Ovary (tissue), 3 donors: Measurements from ENCODE around the gene C1orf198.

Source experiments
- CTCF ChIP-seq, 3 donors: fragments of 450-650 bp in 2 of 3; fragments of 200-600 bp in 1 of 3; IDR thresholded peaks; one replicate each; pipeline versions ENCODE4 v1.5.1 to v1.8.0; 2016 to 2022; ENCODE audit warnings: antibody characterized with exemption in 3 of 3, mild to moderate bottlenecking in 1 of 3
- EP300 ChIP-seq: sonication (generic); formaldehyde crosslinking; IDR thresholded peaks from one replicate; pipeline ENCODE4 v1.6.1; 2017; ENCODE audit warnings: antibody characterized with exemption
- POLR2A ChIP-seq: fragments of 450-650 bp; IDR thresholded peaks from one replicate; pipeline ENCODE4 v1.6.1; 2017; ENCODE audit warnings: antibody characterized with exemption, mild to moderate bottlenecking, moderate library complexity
- donor health status: DM: no; HTN: no; CAD: no.

GRCh38 chr1:230804396-230804795 lies 63.9 kb downstream of the C1orf198 start:
- TF ChIP-seq CTCF (IDR thresholded peaks at IDR 0.05) (no peak), POLR2A (no peak), EP300 (no peak)
